Hematopoietic multipotent progenitor cell treated with erythropoietin and hydrocortisone succinate and interleukin-3 and kit ligand, for 17 days (in vitro differentiated cells): ENCODE data around the gene CCDC27.
A peak's percentile ranks its signal among the peaks of the same experiment; 100 is the strongest.
"Not testable (repeated sequence)": the region's sequence is repeated elsewhere in the genome, so short reads cannot be mapped to it uniquely, and the experiment has no call there.

ENCODE experiments used
- DNase-seq: peaks from one replicate; pipeline ENCODE4 v3.0.0-alpha.2; 2015; ENCODE audit warnings: low spot score

CCDC27 gene

GRCh38 chr1:3796215-3797061 lies 44.2 kb downstream of the CCDC27 start, which contains the start of gene LRRC47:
LRRC47 (minus strand) TSS chr1:3796498; CDS start chr1:3796476, 22 bp downstream.
- DNase-seq = peak; percentile 89

DNA sequence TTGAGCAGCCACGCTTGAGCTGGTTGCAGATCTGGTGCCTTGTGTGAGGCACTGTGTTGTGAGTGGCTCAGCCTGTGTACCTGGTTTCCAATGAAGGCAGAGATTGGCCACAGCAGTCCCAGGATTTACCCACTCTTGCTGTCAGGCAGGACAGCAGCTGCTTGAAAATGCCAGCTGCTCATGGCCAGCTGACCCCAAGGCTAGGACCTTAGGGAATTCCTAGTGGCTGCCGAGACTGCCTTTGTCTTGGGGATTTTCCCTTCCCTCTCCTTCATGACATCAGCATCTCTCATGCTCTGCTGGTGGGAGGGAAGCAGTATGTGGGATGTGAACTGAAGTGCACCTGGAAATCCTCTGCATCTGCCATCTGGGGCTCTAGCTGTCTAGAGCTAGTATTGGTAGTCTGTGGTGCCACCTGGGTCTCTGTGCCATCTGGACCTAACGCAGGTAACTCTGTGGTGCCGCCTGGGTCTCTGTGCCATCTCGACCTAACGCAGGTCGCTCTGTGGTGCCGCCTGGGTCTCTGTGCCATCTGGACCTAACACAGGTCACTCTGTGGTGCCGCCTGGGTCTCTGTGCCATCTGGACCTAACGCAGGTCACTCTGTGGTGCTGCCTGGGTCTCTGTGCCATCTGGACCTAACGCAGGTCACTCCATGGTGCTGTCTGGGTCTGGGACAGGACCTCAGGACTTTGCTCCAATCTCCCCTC lies 47.9 kb downstream of the CCDC27 start:
- no peak for DNase-seq

DNA sequence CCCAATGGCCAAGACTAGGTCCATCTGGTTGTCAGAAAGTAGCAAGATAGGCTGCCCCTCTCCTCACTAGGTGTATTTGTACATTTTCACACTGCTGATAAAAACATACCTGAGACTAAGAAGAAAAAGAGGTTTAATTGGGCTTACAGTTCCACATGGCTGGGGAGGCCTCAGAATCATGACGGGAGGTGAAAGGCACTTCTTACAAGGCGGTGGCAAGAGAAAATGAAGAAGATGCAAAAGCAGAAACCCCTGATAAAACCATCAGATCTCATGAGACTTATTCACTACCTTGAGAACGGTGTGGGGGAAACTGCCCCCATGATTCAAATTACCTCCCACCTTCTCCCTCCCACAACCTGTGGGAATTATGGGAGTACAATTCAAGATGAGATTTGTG lies 48.5 kb downstream of the CCDC27 start:
- DNase-seq = not testable (repeated sequence)

DNA sequence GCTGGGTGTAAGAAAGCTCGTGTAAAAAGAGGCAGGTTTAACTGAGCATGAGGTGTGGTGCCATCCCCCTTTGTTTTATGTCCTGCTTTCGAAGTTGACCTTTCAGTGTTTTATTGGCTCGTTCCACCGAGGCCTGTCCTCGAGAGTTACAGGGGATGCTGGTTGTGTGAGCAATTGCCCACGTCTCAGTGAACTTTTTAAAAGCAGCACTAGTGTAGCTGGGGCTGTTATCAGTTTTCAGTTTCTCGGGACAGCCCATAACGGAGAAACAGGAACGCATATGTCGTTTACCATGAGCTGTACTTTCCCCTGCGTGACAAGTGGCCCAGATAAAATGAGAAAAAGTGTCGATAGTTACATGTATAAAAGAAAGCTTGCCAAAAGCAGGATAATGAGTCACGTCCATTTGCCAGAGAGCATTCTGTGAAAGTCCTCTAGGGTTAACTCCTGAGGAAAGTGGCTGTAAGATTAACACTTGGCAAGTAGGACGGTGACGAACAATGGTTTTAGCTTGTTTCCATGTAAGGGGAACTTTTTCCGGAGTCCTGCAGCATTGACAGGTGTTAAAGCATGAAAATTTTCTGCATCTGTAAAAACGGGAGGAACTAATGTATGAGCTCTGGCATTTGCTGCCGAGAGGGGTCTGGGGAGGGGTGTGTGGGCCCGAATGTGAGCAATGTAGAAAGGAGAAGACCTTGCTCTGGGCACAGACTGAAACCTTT lies 51.8 kb downstream of the CCDC27 start:
- DNase-seq = peak; percentile 5

DNA sequence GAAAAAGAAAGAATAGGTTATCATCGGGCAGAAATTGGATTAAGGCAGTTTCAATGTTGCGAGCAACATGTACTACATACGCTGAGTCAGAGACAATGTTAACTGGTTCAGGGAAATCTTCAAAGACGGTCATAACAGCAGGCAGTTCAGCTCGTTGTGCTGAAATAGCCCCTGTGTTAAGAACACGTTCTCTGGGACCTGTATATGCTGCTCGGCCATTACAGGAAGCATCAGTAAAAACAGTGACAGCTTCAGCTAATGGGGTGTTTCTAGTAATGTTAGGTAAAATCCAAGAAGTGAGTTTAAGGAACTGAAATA lies 52.3 kb downstream of the CCDC27 start:
- DNase-seq = not testable (repeated sequence)

DNA sequence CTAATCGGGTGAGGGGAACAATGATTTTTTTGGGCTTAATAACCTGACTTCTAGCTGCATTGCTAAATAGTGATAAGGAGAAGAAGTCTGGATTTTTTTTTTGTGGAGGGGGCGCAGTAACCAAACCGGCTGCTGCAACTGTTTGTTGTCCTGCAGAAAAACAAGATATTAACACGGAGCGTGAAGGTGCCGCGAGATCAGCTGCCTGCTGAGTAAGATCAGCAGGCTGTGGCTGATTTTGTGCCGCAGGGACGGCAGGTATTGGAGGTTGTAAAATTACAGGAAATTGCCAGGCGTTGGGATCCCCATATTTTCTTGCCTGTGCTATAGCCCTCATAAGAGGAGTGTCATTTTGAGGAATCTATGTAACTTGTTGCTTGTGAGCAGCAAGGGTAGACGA lies 52.8 kb downstream of the CCDC27 start:
- no peak for DNase-seq

DNA sequence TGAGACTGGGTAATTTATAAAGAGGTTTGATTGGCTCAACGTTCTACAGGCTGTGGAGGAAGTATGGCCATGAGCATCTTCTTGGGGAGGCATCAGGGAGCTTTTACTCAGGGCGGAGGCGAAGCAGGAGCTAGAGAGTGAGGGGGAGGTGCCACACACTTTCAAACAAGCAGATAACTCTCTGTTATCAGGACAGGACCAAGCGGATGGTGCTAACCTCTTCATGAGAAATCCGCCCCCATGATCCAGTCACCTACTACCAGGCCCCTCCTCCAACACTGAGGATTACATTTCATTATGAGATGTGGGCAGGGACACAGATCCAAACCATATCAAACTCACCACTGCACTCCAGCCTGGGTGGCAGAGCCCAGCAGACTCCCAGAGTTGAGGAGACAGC lies 55.5 kb downstream of the CCDC27 start:
- DNase-seq = no peak

GRCh38 chr1:3809680-3810079 lies 57.4 kb downstream of the CCDC27 start:
- no peak for DNase-seq

DNA sequence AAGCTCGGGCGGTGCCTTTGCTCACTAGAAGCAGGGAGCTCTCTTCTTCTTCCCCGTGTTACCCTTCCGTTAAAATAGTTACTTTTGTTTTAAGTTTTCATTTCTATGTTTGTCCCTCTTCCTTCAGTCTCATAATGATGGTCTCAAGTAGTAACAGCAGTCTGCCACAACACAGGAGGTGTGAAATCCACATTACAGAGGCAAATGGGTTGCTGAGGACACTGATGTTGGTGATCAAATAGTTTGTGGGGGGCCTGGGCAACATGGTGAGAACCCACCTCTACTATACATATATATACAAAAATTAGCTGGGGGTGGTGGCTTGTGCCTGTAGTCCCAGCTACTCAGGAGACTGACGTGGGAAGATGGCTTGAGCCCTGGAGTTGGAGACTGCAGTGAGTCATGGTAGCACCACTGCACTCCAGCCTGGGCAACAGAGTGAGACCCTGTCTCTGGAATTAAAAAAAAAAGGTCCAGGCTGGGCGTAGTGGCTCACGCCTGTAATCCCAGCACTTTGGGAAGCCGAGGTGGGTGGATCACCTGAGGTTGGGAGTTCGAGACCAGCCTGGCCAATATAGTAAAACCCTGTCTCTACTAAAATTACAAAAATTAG lies 58.0 kb downstream of the CCDC27 start:
- DNase-seq = not testable (repeated sequence)

GRCh38 chr1:3811595-3811911 lies 59.3 kb downstream of the CCDC27 start:
- no peak for DNase-seq

DNA sequence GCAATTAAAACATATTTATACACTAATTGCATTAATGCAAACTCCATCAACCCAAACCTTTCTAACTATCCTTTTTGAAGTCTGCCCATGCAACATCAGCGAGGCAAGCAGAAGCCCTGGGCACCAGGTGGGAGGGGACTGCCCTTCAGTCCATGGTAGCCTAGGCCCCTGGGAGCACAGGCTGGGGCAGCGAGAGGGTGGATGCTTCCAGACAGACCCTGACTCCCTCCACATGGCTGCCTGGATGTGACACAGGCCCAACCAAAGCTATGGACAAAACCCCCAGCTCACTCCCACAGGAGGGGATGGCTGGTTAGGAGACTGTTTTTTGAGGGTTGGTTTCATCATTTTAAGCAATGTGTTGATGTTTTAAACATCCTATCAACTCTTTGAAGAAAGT lies 61.8 kb downstream of the CCDC27 start:
- DNase-seq = no peak

- DNase-seq = no peak
These were observed 62.7 kb downstream of the CCDC27 start for GRCh38 chr1:3814771-3815561.

- no peak for DNase-seq
These were observed 64.3 kb downstream of the CCDC27 start for GRCh38 chr1:3816331-3817137.

DNA sequence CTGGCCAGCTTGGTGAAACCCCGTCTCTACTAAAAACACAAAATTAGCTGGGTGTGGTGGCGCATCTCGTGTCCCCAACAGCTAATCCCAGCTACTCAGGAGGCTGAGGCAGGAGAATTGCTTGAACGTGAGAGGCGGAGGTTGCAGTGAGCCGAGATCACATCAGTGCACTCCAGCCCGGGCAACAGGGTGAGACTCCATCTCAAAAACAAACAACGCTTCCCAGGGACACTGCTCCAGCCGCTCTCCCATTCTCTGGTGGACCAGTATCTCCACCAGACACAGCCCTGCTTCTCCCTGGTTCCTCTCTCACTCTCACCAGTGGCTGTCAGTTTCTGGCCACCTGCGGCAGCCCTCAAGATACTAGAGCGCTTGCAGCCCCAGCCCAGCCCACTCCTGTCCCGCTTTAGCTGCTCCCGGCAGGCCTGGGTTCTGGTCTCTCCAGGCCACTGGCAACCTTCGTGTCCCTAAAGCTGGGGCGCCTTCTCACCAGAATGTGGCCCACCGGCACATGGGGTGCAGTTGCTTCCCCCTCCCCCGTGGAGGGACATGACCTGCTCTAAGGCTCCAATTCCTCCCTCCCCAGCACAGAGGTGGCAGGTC lies 65.0 kb downstream of the CCDC27 start:
- no peak for DNase-seq

- no peak for DNase-seq
These were observed 65.8 kb downstream of the CCDC27 start for GRCh38 chr1:3817821-3818597.

- DNase-seq = no peak
These were observed 67.5 kb downstream of the CCDC27 start for GRCh38 chr1:3819771-3820200.

GRCh38 chr1:3820316-3820715 lies 68.1 kb downstream of the CCDC27 start:
- DNase-seq = no peak

DNA sequence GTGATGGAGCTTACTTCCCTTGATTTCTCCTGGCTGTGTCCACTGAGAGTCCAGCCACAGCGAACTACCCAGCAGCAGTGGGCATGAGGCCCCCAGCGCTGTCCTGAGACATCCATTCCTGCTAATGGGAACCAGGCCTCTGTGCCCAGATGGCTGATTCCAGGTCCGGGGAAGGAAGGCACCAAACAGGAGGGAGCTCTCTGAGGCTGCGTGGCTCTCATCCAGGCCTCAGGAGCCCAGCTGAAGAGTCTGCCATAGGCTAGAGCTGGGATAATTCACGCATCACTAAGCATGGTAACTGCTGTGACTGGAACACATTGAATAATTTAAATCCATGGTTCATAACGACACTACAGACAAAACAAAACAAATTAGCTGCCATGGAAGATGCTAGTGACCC lies 68.8 kb downstream of the CCDC27 start:
- no peak for DNase-seq
